Glutamatergic neuron (in vitro differentiated cells): ENCODE data around the gene CCDC33. TPM values are rescaled to one million over a fixed set of nuclear protein-coding genes. Genes with fewer than 3 reads are reported as not detected.
"Not testable (repeated sequence)": the region's sequence is repeated elsewhere in the genome, so short reads cannot be mapped to it uniquely, and the experiment has no call there.

Experiments used
- DNase-seq: peaks from one replicate; pipeline ENCODE4 v3.0.0; 2022
- H3K27ac Mint-ChIP-seq: one replicate; pipeline ENCODE4 v1.8.0; 2020; ENCODE audit warnings: mild to moderate bottlenecking, mixed read lengths, inconsistent platforms; ENCODE audit not compliant: unreplicated experiment
- H3K27me3 Mint-ChIP-seq: one replicate; pipeline ENCODE4 v1.8.0; 2020; ENCODE audit warnings: mild to moderate bottlenecking, moderate library complexity, mixed read lengths, inconsistent platforms; ENCODE audit not compliant: unreplicated experiment
- H3K36me3 Mint-ChIP-seq: one replicate; pipeline ENCODE4 v1.8.0; 2020; ENCODE audit warnings: mild to moderate bottlenecking, mixed read lengths, inconsistent platforms; ENCODE audit not compliant: unreplicated experiment
- H3K4me1 Mint-ChIP-seq: one replicate; pipeline ENCODE4 v1.8.0; 2020; ENCODE audit warnings: mild to moderate bottlenecking, low read depth, mixed read lengths, inconsistent platforms; ENCODE audit not compliant: unreplicated experiment
- H3K4me3 Mint-ChIP-seq: one replicate; pipeline ENCODE4 v1.8.0; 2020; ENCODE audit warnings: mild to moderate bottlenecking, mixed read lengths, inconsistent platforms; ENCODE audit not compliant: unreplicated experiment
- H3K9me3 Mint-ChIP-seq: one replicate; pipeline ENCODE4 v1.8.0; 2020; ENCODE audit warnings: mild to moderate bottlenecking, moderate library complexity, mixed read lengths, inconsistent platforms; ENCODE audit not compliant: unreplicated experiment
- CTCF ChIP-seq: fragments of 200-600 bp; sonication (generic); IDR thresholded peaks from one replicate; pipeline ENCODE4 v1.5.0; 2021; ENCODE audit not compliant: partially characterized antibody, unreplicated experiment
- total RNA-seq: library from RNA; stranded (reverse); fragmentation: NEBNext Ultra II Directional; extraction: Animal tissue kit (Norgen Biotek cat#: 25700); gene quantifications from one replicate; pipeline ENCODE4 v1.2.1, GENCODE V29; 2021; ENCODE audit not compliant: unreplicated experiment

CCDC33 gene
- total RNA-seq, 1 donor from 2014 or later = 0.49 TPM

DNA sequence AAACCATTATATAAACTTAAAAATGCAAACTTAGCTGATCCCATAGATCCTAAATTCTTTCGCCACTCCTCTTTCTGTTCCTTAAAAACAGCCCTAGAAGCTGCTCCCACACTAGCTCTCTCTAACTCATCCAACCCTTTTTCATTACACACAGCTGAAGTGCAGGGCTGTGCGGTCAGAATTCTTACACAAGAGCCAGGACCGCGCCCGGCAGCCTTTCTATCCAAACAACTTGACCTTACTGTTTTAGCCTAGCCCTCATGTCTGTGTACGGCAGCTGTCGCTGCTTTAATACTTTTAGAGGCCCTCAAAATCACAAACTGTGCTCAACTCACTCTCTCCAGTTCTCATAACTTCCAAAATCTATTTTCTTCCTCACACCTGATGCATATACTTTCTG lies 121.4 kb downstream of the CCDC33 start:
- not testable (repeated sequence) for H3K4me3 Mint-ChIP-seq, H3K27me3 Mint-ChIP-seq, DNase-seq, H3K4me1 Mint-ChIP-seq, H3K27ac Mint-ChIP-seq
- Mint-ChIP-seq H3K36me3 (peaks cover 23% of the 10 kb centered on the region), H3K9me3 (peaks cover 12% of the 10 kb centered on the region)

- H3K27me3 Mint-ChIP-seq, H3K4me3 Mint-ChIP-seq, DNase-seq, H3K4me1 Mint-ChIP-seq, H3K27ac Mint-ChIP-seq, H3K9me3 Mint-ChIP-seq: not testable (repeated sequence)
- peaks cover 15% of the 10 kb centered on the region for H3K36me3 Mint-ChIP-seq
Measured at GRCh38 chr15:74359376-74359775, 123.2 kb downstream of the CCDC33 start.

- not testable (repeated sequence) for H3K27ac Mint-ChIP-seq, H3K36me3 Mint-ChIP-seq, H3K4me1 Mint-ChIP-seq, H3K27me3 Mint-ChIP-seq, DNase-seq, H3K9me3 Mint-ChIP-seq, H3K4me3 Mint-ChIP-seq
Measured at GRCh38 chr15:74360855-74361254, 124.7 kb downstream of the CCDC33 start.

DNA sequence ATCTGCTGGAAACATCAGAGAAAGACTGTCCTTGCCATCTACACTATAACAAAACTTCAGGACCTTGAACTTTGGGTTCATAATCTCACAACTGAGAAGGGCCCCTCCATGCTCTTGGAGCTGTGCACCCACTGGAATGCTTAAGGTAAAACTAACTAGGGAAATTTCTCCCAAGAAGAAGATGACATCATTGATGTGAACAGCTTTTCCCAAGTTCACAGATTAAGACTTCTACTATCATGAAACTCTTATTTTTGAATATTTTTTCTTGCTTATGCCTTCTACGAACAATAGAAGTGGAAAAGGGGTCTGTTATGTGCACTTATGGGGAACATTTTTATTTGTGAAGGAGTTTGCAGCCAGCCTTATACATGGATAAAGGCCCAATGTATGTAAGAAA lies 126.4 kb downstream of the CCDC33 start:
- Mint-ChIP-seq H3K36me3 (no peaks in the 10 kb centered on the region), H3K9me3 (no peaks in the 10 kb centered on the region), H3K27me3 (peaks cover 5% of the 10 kb centered on the region), H3K4me1 (no peaks in the 10 kb centered on the region), H3K27ac (no peak overlapping the region), H3K4me3 (no peak overlapping the region)
- no peak for DNase-seq
- TF ChIP-seq CTCF = no peak

DNA sequence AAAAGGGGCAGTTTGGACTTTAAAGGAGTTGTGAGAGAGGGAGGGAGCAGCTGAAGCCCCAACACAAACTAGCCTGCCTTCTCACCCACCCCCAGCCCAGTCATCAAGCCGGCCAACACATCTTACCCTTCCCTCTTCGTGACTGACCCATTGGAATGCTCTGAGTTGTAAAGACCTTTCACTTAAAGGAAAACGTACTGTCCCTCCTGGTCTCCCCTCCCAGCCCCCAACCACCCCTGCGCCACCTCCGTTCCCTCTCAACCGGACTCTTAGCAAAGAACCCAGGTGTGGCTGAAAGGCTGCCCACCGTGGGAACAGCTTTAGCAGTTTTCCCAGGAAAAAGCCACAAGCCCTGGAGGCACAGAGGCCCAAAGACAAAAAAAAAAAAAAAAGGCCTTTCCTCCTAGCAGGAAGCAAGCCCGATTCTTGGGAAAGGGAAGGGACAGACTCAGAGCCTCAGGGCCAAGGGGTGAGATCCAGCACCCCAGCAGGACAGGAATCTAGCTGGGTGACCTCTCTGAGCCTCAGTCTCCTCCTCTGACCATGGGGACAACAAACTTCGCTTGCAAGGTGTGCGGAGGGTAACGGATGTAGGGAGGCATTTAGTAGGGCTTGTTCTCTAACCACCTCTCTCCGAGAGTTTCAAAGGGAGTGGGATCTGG lies 128.9 kb downstream of the CCDC33 start:
- no peak for TF ChIP-seq CTCF
- H3K36me3 Mint-ChIP-seq = no peaks in the 10 kb centered on the region
- no peaks in the 10 kb centered on the region for H3K9me3 Mint-ChIP-seq
- peak overlapping the region; percentile 84 for H3K4me3 Mint-ChIP-seq
- H3K4me1 Mint-ChIP-seq = peaks cover under 1% of the 10 kb centered on the region
- peaks cover 7% of the 10 kb centered on the region for H3K27me3 Mint-ChIP-seq
- DNase-seq = no peak
- no peak overlapping the region for H3K27ac Mint-ChIP-seq

DNA sequence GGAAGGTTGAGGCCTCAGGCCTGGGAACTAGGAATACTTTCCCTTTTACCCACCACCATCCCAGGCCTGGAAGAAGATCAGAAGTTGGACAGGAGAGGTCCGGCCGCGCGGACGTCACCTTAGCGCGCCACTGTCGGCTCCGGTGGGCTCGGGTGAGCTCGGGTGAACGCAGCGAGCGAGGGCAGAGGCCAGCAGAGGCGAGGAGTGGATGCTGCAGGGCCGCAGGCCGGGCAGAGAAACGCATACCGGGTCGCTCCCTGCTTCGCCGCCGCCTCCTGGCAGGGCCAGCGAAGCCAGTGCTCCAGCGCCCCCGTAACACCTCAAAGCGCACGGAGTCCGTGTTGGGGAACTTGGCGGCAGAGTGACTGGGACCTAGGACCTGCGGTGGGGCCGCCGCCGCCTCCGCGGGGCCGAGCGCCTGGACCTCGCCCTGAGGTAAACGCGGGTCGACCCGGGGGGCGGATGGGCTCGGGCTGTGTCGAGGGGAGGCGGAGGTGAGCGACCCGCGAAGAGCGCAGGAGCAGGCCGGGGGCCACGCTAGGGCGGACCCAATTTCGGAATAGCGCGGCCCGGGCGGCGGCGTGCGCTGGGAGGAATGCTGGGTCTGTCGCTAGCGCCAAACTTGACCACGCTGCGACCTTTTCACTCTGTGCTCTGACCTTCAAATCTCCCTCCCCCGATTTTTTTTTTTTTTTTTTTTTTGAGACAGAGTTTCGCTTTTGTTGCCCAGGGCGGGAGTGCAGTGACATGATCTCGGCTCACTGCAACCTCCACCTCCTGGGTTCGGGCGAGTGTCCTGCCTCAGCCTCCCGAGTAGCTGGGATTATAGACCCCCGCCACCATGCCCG lies 129.7 kb downstream of the CCDC33 start:
- Mint-ChIP-seq H3K27ac (no peak overlapping the region), H3K36me3 (no peaks in the 10 kb centered on the region), H3K27me3 (peaks cover 7% of the 10 kb centered on the region), H3K4me3 (peak overlapping the region; percentile 84), H3K4me1 (peaks cover 4% of the 10 kb centered on the region), H3K9me3 (no peaks in the 10 kb centered on the region)
- no peak for TF ChIP-seq CTCF
- DNase-seq = peak; percentile 74
